Activated naive CD4-positive, alpha-beta T cell treated with anti-CD3 and anti-CD28 coated beads, Interleukin-2, amount 50 U/mL, for 24 hours (primary cell): ENCODE results near the gene LTBP2.

Experiments
- H3K27ac Mint-ChIP-seq: one replicate; pipeline ENCODE4 v1.8.0; 2021; ENCODE audit warnings: mild to moderate bottlenecking, mixed read lengths
- H3K27me3 Mint-ChIP-seq: one replicate; pipeline ENCODE4 v1.8.0; 2021; ENCODE audit warnings: mixed read lengths
- H3K36me3 Mint-ChIP-seq: one replicate; pipeline ENCODE4 v1.8.0; 2021; ENCODE audit warnings: mixed read lengths
- H3K4me1 Mint-ChIP-seq: one replicate; pipeline ENCODE4 v1.8.0; 2021; ENCODE audit warnings: mixed read lengths
- H3K4me3 Mint-ChIP-seq: one replicate; pipeline ENCODE4 v1.8.0; 2021; ENCODE audit warnings: mild to moderate bottlenecking, mixed read lengths
- H3K9me3 Mint-ChIP-seq: one replicate; pipeline ENCODE4 v1.8.0; 2021; ENCODE audit warnings: mixed read lengths

Gene LTBP2

GRCh38 chr14:74478996-74479635 is 132.9 kb downstream of the LTBP2 start:
- Mint-ChIP-seq H3K27ac (no peak overlapping the region), H3K36me3 (peaks cover 3% of the 10 kb centered on the region), H3K4me3 (no peak overlapping the region), H3K9me3 (no peaks in the 10 kb centered on the region), H3K4me1 (no peaks in the 10 kb centered on the region), H3K27me3 (no peaks in the 10 kb centered on the region)

GRCh38 chr14:74476607-74477006 is 135.4 kb downstream of the LTBP2 start:
- Mint-ChIP-seq H3K9me3 (no peaks in the 10 kb centered on the region), H3K36me3 (peaks cover 6% of the 10 kb centered on the region), H3K4me1 (no peaks in the 10 kb centered on the region), H3K4me3 (no peak overlapping the region), H3K27ac (no peak overlapping the region), H3K27me3 (no peaks in the 10 kb centered on the region)

- no peak overlapping the region for H3K4me3 Mint-ChIP-seq
- peaks cover 6% of the 10 kb centered on the region for H3K36me3 Mint-ChIP-seq
- H3K27me3 Mint-ChIP-seq, result no peaks in the 10 kb centered on the region
- no peaks in the 10 kb centered on the region for H3K9me3 Mint-ChIP-seq
- no peaks in the 10 kb centered on the region for H3K4me1 Mint-ChIP-seq
- no peak overlapping the region for H3K27ac Mint-ChIP-seq
Observed at GRCh38 chr14:74476107-74476506, 135.9 kb downstream of the LTBP2 start.

GRCh38 chr14:74475678-74476077 is 136.4 kb downstream of the LTBP2 start:
- no peaks in the 10 kb centered on the region for H3K4me1 Mint-ChIP-seq
- H3K4me3 Mint-ChIP-seq, result no peak overlapping the region
- no peaks in the 10 kb centered on the region for H3K9me3 Mint-ChIP-seq
- H3K36me3 Mint-ChIP-seq, result peaks cover 6% of the 10 kb centered on the region
- no peak overlapping the region for H3K27ac Mint-ChIP-seq
- H3K27me3 Mint-ChIP-seq, result no peaks in the 10 kb centered on the region

GRCh38 chr14:74474376-74474775 is 137.7 kb downstream of the LTBP2 start:
- H3K36me3 Mint-ChIP-seq, result peaks cover 6% of the 10 kb centered on the region
- H3K27me3 Mint-ChIP-seq, result no peaks in the 10 kb centered on the region
- no peaks in the 10 kb centered on the region for H3K9me3 Mint-ChIP-seq
- H3K4me1 Mint-ChIP-seq, result no peaks in the 10 kb centered on the region
- peak overlapping the region; percentile 6 for H3K27ac Mint-ChIP-seq
- H3K4me3 Mint-ChIP-seq, result no peak overlapping the region

- H3K9me3 Mint-ChIP-seq, result no peaks in the 10 kb centered on the region
- peaks cover 6% of the 10 kb centered on the region for H3K36me3 Mint-ChIP-seq
- no peak overlapping the region for H3K27ac Mint-ChIP-seq
- H3K4me1 Mint-ChIP-seq, result no peaks in the 10 kb centered on the region
- no peaks in the 10 kb centered on the region for H3K27me3 Mint-ChIP-seq
- H3K4me3 Mint-ChIP-seq, result no peak overlapping the region
Observed at GRCh38 chr14:74472601-74473000, 139.4 kb downstream of the LTBP2 start.

GRCh38 chr14:74469548-74470518 is 142.2 kb downstream of the LTBP2 start:
- no peaks in the 10 kb centered on the region for H3K9me3 Mint-ChIP-seq

GRCh38 chr14:74468513-74468912 is 143.5 kb downstream of the LTBP2 start:
- Mint-ChIP-seq H3K27me3 (no peaks in the 10 kb centered on the region), H3K36me3 (peaks cover 4% of the 10 kb centered on the region), H3K9me3 (no peaks in the 10 kb centered on the region), H3K4me3 (no peak overlapping the region), H3K27ac (no peak overlapping the region), H3K4me1 (no peaks in the 10 kb centered on the region)

More at GRCh38 chr14:74469548-74470518, 142.2 kb downstream of the LTBP2 start:
- Mint-ChIP-seq H3K27ac (no peak overlapping the region), H3K4me3 (no peak overlapping the region), H3K4me1 (no peaks in the 10 kb centered on the region), H3K27me3 (no peaks in the 10 kb centered on the region), H3K36me3 (peaks cover 6% of the 10 kb centered on the region)

- Mint-ChIP-seq H3K27me3 (no peaks in the 10 kb centered on the region), H3K27ac (no peak overlapping the region), H3K4me3 (no peak overlapping the region), H3K36me3 (no peaks in the 10 kb centered on the region), H3K9me3 (no peaks in the 10 kb centered on the region), H3K4me1 (no peaks in the 10 kb centered on the region)
Observed at GRCh38 chr14:74465335-74465734, 146.7 kb downstream of the LTBP2 start.

- Mint-ChIP-seq H3K9me3 (no peaks in the 10 kb centered on the region), H3K27ac (no peak overlapping the region), H3K4me1 (no peaks in the 10 kb centered on the region), H3K36me3 (no peaks in the 10 kb centered on the region), H3K4me3 (no peak overlapping the region), H3K27me3 (no peaks in the 10 kb centered on the region)
Observed at GRCh38 chr14:74464785-74465184, 147.3 kb downstream of the LTBP2 start.

GRCh38 chr14:74463697-74464096 is 148.3 kb downstream of the LTBP2 start:
- no peaks in the 10 kb centered on the region for H3K27me3 Mint-ChIP-seq
- H3K9me3 Mint-ChIP-seq, result no peaks in the 10 kb centered on the region
- H3K4me1 Mint-ChIP-seq, result no peaks in the 10 kb centered on the region
- no peak overlapping the region for H3K4me3 Mint-ChIP-seq
- no peak overlapping the region for H3K27ac Mint-ChIP-seq
- H3K36me3 Mint-ChIP-seq, result no peaks in the 10 kb centered on the region

GRCh38 chr14:74462993-74463392 is 149.0 kb downstream of the LTBP2 start:
- Mint-ChIP-seq H3K27me3 (no peaks in the 10 kb centered on the region), H3K4me1 (no peaks in the 10 kb centered on the region)

GRCh38 chr14:74459976-74460375 is 152.1 kb downstream of the LTBP2 start:
- Mint-ChIP-seq H3K27me3 (no peaks in the 10 kb centered on the region), H3K9me3 (no peaks in the 10 kb centered on the region), H3K4me1 (no peaks in the 10 kb centered on the region), H3K4me3 (no peak overlapping the region), H3K36me3 (no peaks in the 10 kb centered on the region), H3K27ac (no peak overlapping the region)

More at GRCh38 chr14:74462993-74463392, 149.0 kb downstream of the LTBP2 start:
- no peak overlapping the region for H3K4me3 Mint-ChIP-seq
- no peak overlapping the region for H3K27ac Mint-ChIP-seq
- no peaks in the 10 kb centered on the region for H3K9me3 Mint-ChIP-seq
- no peaks in the 10 kb centered on the region for H3K36me3 Mint-ChIP-seq

GRCh38 chr14:74459289-74459946 is 152.6 kb downstream of the LTBP2 start:
- no peak overlapping the region for H3K4me3 Mint-ChIP-seq
- H3K9me3 Mint-ChIP-seq, result no peaks in the 10 kb centered on the region
- no peaks in the 10 kb centered on the region for H3K27me3 Mint-ChIP-seq
- peaks cover 2% of the 10 kb centered on the region for H3K36me3 Mint-ChIP-seq
- H3K27ac Mint-ChIP-seq, result no peak overlapping the region
- H3K4me1 Mint-ChIP-seq, result no peaks in the 10 kb centered on the region

GRCh38 chr14:74457565-74457895 is 154.5 kb downstream of the LTBP2 start:
- no peak overlapping the region for H3K4me3 Mint-ChIP-seq
- H3K27ac Mint-ChIP-seq, result no peak overlapping the region
- peaks cover 2% of the 10 kb centered on the region for H3K36me3 Mint-ChIP-seq
- no peaks in the 10 kb centered on the region for H3K9me3 Mint-ChIP-seq
- no peaks in the 10 kb centered on the region for H3K27me3 Mint-ChIP-seq
- no peaks in the 10 kb centered on the region for H3K4me1 Mint-ChIP-seq
